Adipocyte (in vitro differentiated cells): ENCODE measurements around the gene EMC9.

Experiments used
- DNase-seq: peaks from one replicate; pipeline ENCODE4 v3.0.0-alpha.2; 2015; ENCODE audit warnings: low read depth
- H3K27me3 ChIP-seq: replicated peaks from 2 replicates; pipeline ENCODE4 v1.7.0; 2013; ENCODE audit warnings: mild to moderate bottlenecking, low read length, moderate library complexity; ENCODE audit not compliant: control insufficient read depth, insufficient read depth
- H3K36me3 ChIP-seq: 2 replicates; pipeline ENCODE4 v1.7.0; 2013; ENCODE audit warnings: low read length, mild to moderate bottlenecking, moderate library complexity; ENCODE audit not compliant: control insufficient read depth, insufficient read depth, severe bottlenecking
- H3K4me1 ChIP-seq: 2 replicates; pipeline ENCODE4 v1.7.0; 2013; ENCODE audit warnings: mild to moderate bottlenecking, low read length, moderate library complexity; ENCODE audit not compliant: control insufficient read depth, insufficient read depth
- H3K4me3 ChIP-seq: 2 replicates; pipeline ENCODE4 v1.7.0; 2013; ENCODE audit warnings: mild to moderate bottlenecking, low read length, moderate library complexity
- H3K9ac ChIP-seq: 2 replicates; pipeline ENCODE4 v1.7.0; 2013; ENCODE audit warnings: mild to moderate bottlenecking, low read length, moderate library complexity
- H3K9me3 ChIP-seq: 2 replicates; pipeline ENCODE4 v1.7.0; 2013; ENCODE audit warnings: mild to moderate bottlenecking, low read length, moderate library complexity; ENCODE audit not compliant: control insufficient read depth

The EMC9 gene

GRCh38 chr14:24098229-24098926 is 43.0 kb downstream of the EMC9 start:
- no peaks in the 10 kb centered on the region for H3K27me3 ChIP-seq
- H3K9ac ChIP-seq, result no peak overlapping the region
- H3K9me3 ChIP-seq, result no peaks in the 10 kb centered on the region
- peaks cover 14% of the 10 kb centered on the region for H3K4me1 ChIP-seq
- H3K4me3 ChIP-seq, result no peak overlapping the region
- DNase-seq, result no peak
- H3K36me3 ChIP-seq, result peaks cover 49% of the 10 kb centered on the region

DNA sequence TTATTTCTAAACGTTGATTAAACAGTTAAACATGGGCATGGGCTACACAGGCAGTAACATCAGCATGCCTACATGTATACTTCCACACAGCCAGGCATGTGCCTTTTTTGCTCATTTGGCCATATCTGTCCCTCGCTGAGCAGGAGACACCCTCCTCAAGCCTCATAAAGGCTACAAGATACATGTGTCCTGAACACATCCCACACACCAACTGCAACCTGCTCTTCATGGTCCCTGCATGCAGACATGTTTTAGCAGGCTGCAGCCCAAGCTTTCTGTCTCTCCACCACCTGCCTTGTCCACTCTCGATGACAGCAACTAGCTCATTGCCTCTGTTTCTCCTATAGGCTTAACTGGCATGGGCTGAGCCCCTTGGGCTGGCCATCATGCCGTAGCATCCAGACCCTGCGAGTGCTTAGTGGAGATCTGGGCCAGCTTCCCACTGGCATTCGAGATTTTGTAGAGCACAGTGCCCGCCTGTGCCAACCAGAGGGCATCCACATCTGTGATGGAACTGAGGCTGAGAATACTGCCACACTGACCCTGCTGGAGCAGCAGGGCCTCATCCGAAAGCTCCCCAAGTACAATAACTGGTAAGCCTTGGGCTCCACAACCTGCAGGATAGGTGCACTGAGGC is 44.7 kb downstream of the EMC9 start:
- Histone ChIP-seq H3K9ac (no peak overlapping the region), H3K9me3 (no peaks in the 10 kb centered on the region), H3K27me3 (no peaks in the 10 kb centered on the region), H3K4me1 (peaks cover 28% of the 10 kb centered on the region), H3K4me3 (no peak overlapping the region), H3K36me3 (peaks cover 38% of the 10 kb centered on the region)
- no peak for DNase-seq

GRCh38 chr14:24095271-24096068 is 45.9 kb downstream of the EMC9 start:
- H3K4me3 ChIP-seq, result peak overlapping the region; percentile 91
- peak overlapping the region; percentile 94 for H3K9ac ChIP-seq
- peaks cover 26% of the 10 kb centered on the region for H3K36me3 ChIP-seq
- peak; percentile 55 for DNase-seq
- no peaks in the 10 kb centered on the region for H3K9me3 ChIP-seq
- H3K27me3 ChIP-seq, result no peaks in the 10 kb centered on the region
- H3K4me1 ChIP-seq, result peaks cover 28% of the 10 kb centered on the region

- H3K4me1 ChIP-seq, result peaks cover 28% of the 10 kb centered on the region
- H3K9me3 ChIP-seq, result no peaks in the 10 kb centered on the region
- peak overlapping the region; percentile 94 for H3K9ac ChIP-seq
- peaks cover 20% of the 10 kb centered on the region for H3K36me3 ChIP-seq
- H3K4me3 ChIP-seq, result peak overlapping the region; percentile 91
- no peaks in the 10 kb centered on the region for H3K27me3 ChIP-seq
- no peak for DNase-seq
Measured at GRCh38 chr14:24094841-24095270, 46.5 kb downstream of the EMC9 start.

DNA sequence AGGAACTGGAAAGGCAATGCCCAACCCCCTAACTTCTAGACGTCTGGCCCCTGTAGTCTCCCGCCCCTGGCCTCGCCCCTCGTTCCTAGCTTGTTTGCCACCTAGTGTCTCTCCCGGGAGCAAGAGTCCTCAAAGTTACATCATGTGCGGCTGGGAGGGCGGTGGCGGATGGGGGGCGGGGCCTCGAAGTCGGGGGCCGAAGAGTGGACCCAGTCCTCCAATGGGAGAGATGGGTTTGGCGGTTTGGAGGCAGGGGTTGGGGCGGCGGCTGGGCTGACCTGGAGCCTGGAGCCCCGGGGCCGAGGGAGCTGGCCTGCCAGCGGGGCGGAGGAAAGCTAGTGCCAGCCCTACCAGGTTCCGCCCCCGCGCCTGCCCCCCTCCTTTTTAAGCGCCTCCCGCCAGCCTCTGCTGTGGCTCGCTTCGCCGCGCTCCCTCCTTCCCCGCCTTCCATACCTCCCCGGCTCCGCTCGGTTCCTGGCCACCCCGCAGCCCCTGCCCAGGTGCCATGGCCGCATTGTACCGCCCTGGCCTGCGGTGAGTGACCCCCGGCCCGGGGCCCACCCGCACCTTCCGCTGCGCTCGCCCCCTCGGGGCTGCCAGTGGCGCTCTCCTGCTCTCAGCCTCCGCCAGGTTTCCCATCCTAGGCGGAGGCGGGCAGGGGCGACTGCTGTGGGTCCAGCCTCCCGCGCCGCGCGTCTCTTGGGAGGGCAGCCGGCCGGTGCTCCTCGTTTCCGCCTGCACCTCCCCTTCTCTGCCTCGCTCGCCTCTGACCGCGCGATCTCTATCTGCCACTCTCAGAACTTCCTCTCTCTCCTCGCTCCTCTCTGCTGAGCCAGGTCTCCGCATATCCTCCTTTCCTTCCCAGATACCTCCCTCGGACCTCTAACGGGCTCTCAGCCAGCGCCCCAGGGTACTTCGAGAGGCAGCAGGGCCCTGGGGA is 47.2 kb downstream of the EMC9 start, which contains the start of gene PCK2:
Gene PCK2 (plus strand): TSS at position 411 of the 940 bp plus-strand sequence. CDS start 95 bp downstream, at position 506.
- H3K36me3 ChIP-seq, result peaks cover 13% of the 10 kb centered on the region
- peak within 1 kb of the TSS; percentile 94 for H3K9ac ChIP-seq
- no peaks in the 10 kb centered on the region for H3K27me3 ChIP-seq
- peaks cover 28% of the 10 kb centered on the region for H3K4me1 ChIP-seq
- peak within 1 kb of the TSS; percentile 91 for H3K4me3 ChIP-seq
- H3K9me3 ChIP-seq, result no peaks in the 10 kb centered on the region
- DNase-seq, result peak; percentile 96

DNA sequence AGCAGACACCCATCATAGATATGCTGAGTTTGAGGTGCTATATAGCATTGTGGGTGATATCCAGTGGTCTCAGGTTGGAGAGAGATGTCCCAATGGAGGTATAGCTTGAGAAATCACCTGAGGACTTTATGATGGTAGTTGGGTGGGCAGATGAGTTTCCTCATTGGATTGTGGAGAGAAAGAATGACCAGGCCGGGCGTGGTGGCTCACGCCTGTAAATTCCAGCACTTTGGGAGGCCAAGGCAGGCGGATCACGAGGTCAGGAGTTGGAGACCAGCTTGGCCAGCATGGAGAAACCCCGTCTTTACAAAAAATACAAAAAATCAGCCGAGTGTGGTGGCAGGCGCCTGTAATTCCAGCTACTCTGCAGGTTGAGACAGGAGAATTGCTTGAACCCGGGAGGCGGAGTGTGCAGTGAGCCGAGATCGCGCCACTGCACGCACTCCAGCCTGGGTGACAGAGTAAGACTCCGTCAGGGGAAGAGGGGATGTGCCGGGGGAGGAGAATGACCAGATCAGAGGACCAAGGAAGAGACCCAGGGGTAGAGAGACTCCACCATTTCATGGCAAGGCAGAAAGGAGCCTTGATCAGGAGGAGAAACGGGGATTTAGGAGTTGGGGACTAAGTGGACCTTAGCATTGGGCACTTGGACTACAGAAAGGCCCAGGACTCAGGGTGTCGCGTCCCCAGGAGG is 48.0 kb downstream of the EMC9 start:
- H3K36me3 ChIP-seq, result peaks cover 5% of the 10 kb centered on the region
- H3K27me3 ChIP-seq, result no peaks in the 10 kb centered on the region
- H3K9ac ChIP-seq, result peak overlapping the region; percentile 44
- peak overlapping the region; percentile 46 for H3K4me3 ChIP-seq
- DNase-seq, result no peak
- no peaks in the 10 kb centered on the region for H3K9me3 ChIP-seq
- H3K4me1 ChIP-seq, result peaks cover 28% of the 10 kb centered on the region

- H3K36me3 ChIP-seq, result no peaks in the 10 kb centered on the region
- no peak overlapping the region for H3K4me3 ChIP-seq
- no peak overlapping the region for H3K9ac ChIP-seq
- H3K27me3 ChIP-seq, result no peaks in the 10 kb centered on the region
- DNase-seq, result peak; percentile 13
- H3K9me3 ChIP-seq, result no peaks in the 10 kb centered on the region
- H3K4me1 ChIP-seq, result peaks cover 28% of the 10 kb centered on the region
Measured at GRCh38 chr14:24092505-24093206, 48.7 kb downstream of the EMC9 start.

GRCh38 chr14:24092110-24092504 is 49.3 kb downstream of the EMC9 start:
- H3K4me3 ChIP-seq, result no peak overlapping the region
- DNase-seq, result no peak
- no peak overlapping the region for H3K9ac ChIP-seq
- no peaks in the 10 kb centered on the region for H3K36me3 ChIP-seq
- no peaks in the 10 kb centered on the region for H3K9me3 ChIP-seq
- H3K27me3 ChIP-seq, result no peaks in the 10 kb centered on the region
- peaks cover 28% of the 10 kb centered on the region for H3K4me1 ChIP-seq

DNA sequence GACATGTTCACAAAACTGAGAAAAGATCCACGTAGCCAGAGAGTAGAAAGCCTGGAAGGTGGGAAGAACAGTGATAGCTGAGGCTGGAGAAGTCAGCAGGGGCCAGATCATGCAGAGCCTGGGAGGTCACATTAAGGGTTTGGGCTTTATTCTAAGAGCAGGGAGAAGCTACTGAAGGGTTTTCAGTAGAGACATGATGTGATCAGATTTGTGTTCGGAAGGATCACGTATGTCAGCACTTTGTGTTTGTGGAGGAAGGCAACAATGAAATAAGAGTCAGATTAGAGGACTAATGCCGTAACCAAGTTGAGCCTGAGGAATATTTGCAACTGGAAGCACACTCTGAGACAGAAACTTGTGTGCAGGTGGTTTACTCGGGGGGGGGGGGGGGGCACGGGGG is 51.5 kb downstream of the EMC9 start:
- no peaks in the 10 kb centered on the region for H3K36me3 ChIP-seq
- peaks cover 19% of the 10 kb centered on the region for H3K4me1 ChIP-seq
- H3K9ac ChIP-seq, result no peak overlapping the region
- no peaks in the 10 kb centered on the region for H3K9me3 ChIP-seq
- H3K27me3 ChIP-seq, result peaks cover 6% of the 10 kb centered on the region
- H3K4me3 ChIP-seq, result no peak overlapping the region
- no peak for DNase-seq
